HepG2 (cell line): ENCODE data around the gene EVPLL. TPM values are rescaled to one million over a fixed set of nuclear protein-coding genes. Genes with fewer than 3 reads are reported as not detected.

Source experiments
- ATAC-seq: fragments of 200-7000 bp; cut with Tn5 transposase; 3 replicates; pipeline ENCODE4 v1.9.1; 2020; ENCODE audit warnings: mild to moderate bottlenecking, moderate library complexity
- BruUV-seq: library from RNA; stranded (reverse); fragments of 400-500 nt; replicated peaks from 2 replicates; lab custom pipeline; 2021; lab: Mats Ljungman, UMichigan
- CTCF ChIA-PET: fragments of 300-600 bp; formaldehyde crosslinking; extraction: SDS; loops from one replicate; lab custom pipeline; 2021; ENCODE audit warnings: low total read pairs, inconsistent platforms, low intra/inter-chr PET ratio; lab: Yijun Ruan, JAX
- POLR2A ChIA-PET: fragments of 350-600 bp; sonication (Branson Sonifier 250); formaldehyde crosslinking; loops from one replicate; lab custom pipeline; 2020; ENCODE audit warnings: antibody characterized with exemption, inconsistent platforms; lab: Yijun Ruan, JAX
- DNase-seq: peaks from one replicate; pipeline ENCODE4 v3.0.0-alpha.2; 2015; ENCODE audit warnings: low spot score
- FAIRE-seq: peaks from 3 replicates; lab custom pipeline; 2011; peaks lifted over from hg19 to GRCh38; lab: Jason Lieb, UNC
- H2AFZ ChIP-seq: one replicate; pipeline ENCODE4 v1.6.1; 2011; ENCODE audit warnings: low read length, inconsistent platforms
- H3K27ac ChIP-seq: fragments of 300-600 bp; 3 replicates; pipeline ENCODE4 v1.8.0; 2011; ENCODE audit warnings: mixed run types, mild to moderate bottlenecking, mixed read lengths, low read length, inconsistent platforms; ENCODE audit not compliant: insufficient read depth; ENCODE audit errors: extremely low read length
- H3K27me3 ChIP-seq, 2 experiments: fragments of 200-600 bp in 1 of 2; 2 replicates in 1 of 2; 3 replicates in 1 of 2; pipeline versions ENCODE4 v1.6.0 to v1.8.0; 2011; ENCODE audit warnings: low read length in 2 of 2, mild to moderate bottlenecking in 2 of 2, moderate library complexity in 2 of 2, inconsistent platforms in 1 of 2; ENCODE audit not compliant: insufficient read depth in 2 of 2, control insufficient read depth in 1 of 2
- H3K36me3 ChIP-seq, 2 experiments: fragments of 200-600 bp in 1 of 2; replicated peaks in 1 of 2; 2 replicates in 1 of 2; 3 replicates in 1 of 2; pipeline versions ENCODE4 v1.5.1 to v1.8.0; 2011; ENCODE audit warnings: low read length in 2 of 2, inconsistent platforms in 1 of 2; ENCODE audit not compliant: insufficient read depth in 2 of 2, control insufficient read depth in 1 of 2
- H3K4me1 ChIP-seq: 2 replicates; pipeline ENCODE4 v1.5.1; 2012; ENCODE audit warnings: low read length, inconsistent platforms; ENCODE audit not compliant: insufficient read depth
- H3K4me2 ChIP-seq: 2 replicates; pipeline ENCODE4 v1.6.0; 2011; ENCODE audit warnings: low read depth, low read length, inconsistent platforms
- H3K4me3 ChIP-seq, 3 experiments: fragments of 200-600 bp in 1 of 3; sonication (generic), shearing (Covaris generic) in 1 of 3; replicated peaks in 1 of 3; 2 replicates each; pipeline ENCODE4 v1.5.1; 2011 to 2016; ENCODE audit warnings: low read length in 3 of 3, inconsistent platforms in 2 of 3, low read depth in 2 of 3, mild to moderate bottlenecking in 2 of 3, control low read depth in 1 of 3, mixed read lengths in 1 of 3; ENCODE audit not compliant: insufficient read depth in 1 of 3
- H3K79me2 ChIP-seq: one replicate; pipeline ENCODE4 v1.6.1; 2011; ENCODE audit warnings: low read length, inconsistent platforms; ENCODE audit not compliant: insufficient read depth
- H3K9ac ChIP-seq: 2 replicates; pipeline ENCODE4 v1.6.0; 2011; ENCODE audit warnings: mild to moderate bottlenecking, low read depth, low read length, inconsistent platforms; ENCODE audit not compliant: insufficient read depth
- H3K9me3 ChIP-seq: 2 replicates; pipeline ENCODE4 v1.5.1; 2012; ENCODE audit warnings: mild to moderate bottlenecking, low read length
- H4K20me1 ChIP-seq: 2 replicates; pipeline ENCODE4 v1.6.0; 2011; ENCODE audit warnings: inconsistent platforms, mild to moderate bottlenecking, low read length, moderate library complexity; ENCODE audit not compliant: insufficient read depth
- ASH2L ChIP-seq: fragments of 300-600, 200-600 bp; sonication (generic); IDR thresholded peaks from 2 replicates; pipeline ENCODE4 v1.7.0; 2017; ENCODE audit warnings: low read depth, mild to moderate bottlenecking, moderate library complexity, mixed read lengths, low read length; ENCODE audit not compliant: insufficient read length
- GFI1 ChIP-seq: sonication (generic); formaldehyde crosslinking; IDR thresholded peaks from 2 replicates; pipeline ENCODE4 v1.5.0; 2020; ENCODE audit warnings: missing genetic modification reagents, mild to moderate bottlenecking, borderline replicate concordance
- HNRNPK ChIP-seq: fragments of 200-400 bp; formaldehyde crosslinking; IDR thresholded peaks from 2 replicates; pipeline ENCODE4 v1.6.1; 2018; ENCODE audit warnings: low read length, low read depth, moderate library complexity, mild to moderate bottlenecking; ENCODE audit not compliant: poor library complexity, severe bottlenecking
- PRDM4 ChIP-seq: sonication (generic); formaldehyde crosslinking; IDR thresholded peaks from 2 replicates; pipeline ENCODE4 v1.9.0; 2021; ENCODE audit warnings: missing genetic modification reagents, borderline replicate concordance
- RFX5 ChIP-seq: IDR thresholded peaks from 2 replicates; pipeline ENCODE4 v1.6.1; 2011; ENCODE audit warnings: low read depth, low read length, improper control_type of control experiment
- TEAD3 ChIP-seq: optimal IDR thresholded peaks from 2 replicates; pipeline ENCODE3; 2016; ENCODE audit warnings: borderline replicate concordance
- ZFP36 ChIP-seq: fragments of 150-350 bp; IDR thresholded peaks from 2 replicates; pipeline ENCODE4 v1.6.1; 2018; ENCODE audit warnings: borderline replicate concordance, low read length, low read depth; ENCODE audit not compliant: partially characterized antibody
- ZNF251 ChIP-seq: sonication (generic); formaldehyde crosslinking; IDR thresholded peaks from 2 replicates; pipeline ENCODE4 v1.9.0; 2021; ENCODE audit warnings: mild to moderate bottlenecking, missing genetic modification reagents
- ZNF326 ChIP-seq: sonication (generic); formaldehyde crosslinking; IDR thresholded peaks from 2 replicates; pipeline ENCODE4 v1.4.0; 2020; ENCODE audit warnings: missing genetic modification reagents, borderline replicate concordance
- ZNF407 ChIP-seq: sonication (generic); formaldehyde crosslinking; IDR thresholded peaks from one replicate; pipeline ENCODE4 v1.5.1; 2020; ENCODE audit warnings: mild to moderate bottlenecking, missing genetic modification reagents; ENCODE audit errors: not compliant biosample characterization
- ZSCAN31 ChIP-seq: sonication (generic); formaldehyde crosslinking; IDR thresholded peaks from 2 replicates; pipeline ENCODE4 v1.5.0; 2020; ENCODE audit warnings: low read depth, mild to moderate bottlenecking, missing genetic modification reagents
- WGBS: methylation state at CpG from one replicate; pipeline ENCODE4 v1.1.6; 2017; ENCODE audit warnings: low lambda C conversion rate; 5-methylcytosine and 5-hydroxymethylcytosine counted together
- in situ Hi-C: cut with HindIII; loops from 2 replicates; pipeline ENCODE4 v1.10.0; 2017; ENCODE audit warnings: low pct_unique_long_range_greater_than_20kb; ENCODE audit not compliant: extremely low pct_ligation_motif_present
- intact Hi-C: fragments of 100-400 bp; cut with micrococcal nuclease; formaldehyde crosslinking; loops from one replicate; pipeline ENCODE4 v1.10.0; 2022; ENCODE audit not compliant: unreplicated experiment
- polyA plus RNA-seq, 8 experiments: library from polyadenylated mRNA; depleted of rRNA in 3 of 8; stranded (reverse) in 7 of 8; unstranded in 1 of 8; fragments of >200 nt; fragmentation: Illumina TruSeq in 4 of 8; extraction: Trizol in 4 of 8; gene quantifications; 2 replicates each; pipeline versions ENCODE4 v1.2.1 to v1.2.3, GENCODE V29; 2011 to 2016; ENCODE audit warnings: low read depth in 4 of 8, missing spikeins in 1 of 8, mixed read lengths in 1 of 8; ENCODE audit not compliant: insufficient read depth in 1 of 8
- total RNA-seq, 5 experiments: library from RNA; depleted of rRNA; stranded (reverse); fragments of >200 nt; fragmentation: Illumina TruSeq; extraction: Trizol; gene quantifications; 2 replicates each; pipeline ENCODE4 v1.2.3, GENCODE V29; 2016; ENCODE audit warnings: low read depth in 1 of 5

EVPLL gene
- total and polyA plus RNA-seq, 2 of the 13 experiments (the other 11 are each of a cell fraction or from before 2014, with no cell fraction given): 0.07 TPM; not detected in 1

- intact Hi-C loops: loop anchor here (10.0 kb wide), 1 partner anchor 49 kb away; the partner anchor contains the start of genes SMCR8 and TOP3A
- 3% methylated on average over 18 of the region's 76 CpGs for WGBS
- TF ChIP-seq PRDM4 (CRISPR knock-in tag) (no peak), TEAD3 (no peak), HNRNPK (peak; percentile 66), ZSCAN31 (CRISPR knock-in tag) (peak; percentile 59), ZNF407 (CRISPR knock-in tag) (peak; percentile 76), ASH2L (no peak), ZFP36 (no peak), ZNF326 (no peak), GFI1 (CRISPR knock-in tag) (no peak; the same call in 1 of the 2 replicates), RFX5 (peak; percentile 72), ZNF251 (CRISPR knock-in tag) (no peak)
Observed at GRCh38 chr17:18363101-18364049, 14.2 kb upstream of the EVPLL start, which contains the start of gene SHMT1. Gene SHMT1, minus strand, starts transcription at chr17:18363550. Its CDS starts 7,569 bp downstream, at chr17:18355981.

More at GRCh38 chr17:18363101-18364049, 14.2 kb upstream of the EVPLL start, which contains the start of gene SHMT1:
- peak within 1 kb of the TSS; percentile 80 for H3K9ac ChIP-seq
- peak within 1 kb of the TSS; percentile 71 for H3K27ac ChIP-seq
- no peaks in the 10 kb centered on the region; a peak in 1 of 5 replicates for H3K27me3 ChIP-seq
- CTCF ChIA-PET: no interaction called here
- POLR2A ChIA-PET: interaction anchor here (0.7 to 2.1 kb wide), 5 partner anchors 14 to 180 kb away, joined by 4 to 10 read pairs (median 7); partner anchors contain the start of genes ALKBH5, EVPLL, MIEF2 and TOP3A
- H3K9me3 ChIP-seq: no peaks in the 10 kb centered on the region
- H3K4me3 ChIP-seq: peak within 1 kb of the TSS; percentile 83 to 98 (median 93)
- in situ Hi-C loops: no loop called here
- no peaks in the 10 kb centered on the region for H3K36me3 ChIP-seq
- DNase-seq (peak; percentile 90), FAIRE-seq (peak; percentile 89), ATAC-seq (peak; percentile 99)
- peaks cover 20% of the 10 kb centered on the region for H3K4me1 ChIP-seq
- peak within 1 kb of the TSS; percentile 35 for H2AFZ ChIP-seq
- no TSS peak for BruUV-seq
- no peaks in the 10 kb centered on the region for H4K20me1 ChIP-seq
- H3K4me2 ChIP-seq: peak within 1 kb of the TSS; percentile 85
- H3K79me2 ChIP-seq: peaks cover 15% of the 10 kb centered on the region
